GM12872 (cell line): ENCODE results near the gene VSIR.
A peak's percentile ranks its signal among the peaks of the same experiment; 100 is the strongest.

ENCODE experiments used
- CTCF ChIP-seq: IDR thresholded peaks from 3 replicates; pipeline ENCODE4 v1.5.1; 2011; ENCODE audit warnings: low read depth, mild to moderate bottlenecking, low read length, moderate library complexity; ENCODE audit not compliant: insufficient read depth

VSIR gene

GRCh38 chr10:71706216-71707121 lies 66.9 kb downstream of the VSIR start:
- TF ChIP-seq CTCF = no peak

GRCh38 chr10:71705582-71705981 lies 67.7 kb downstream of the VSIR start:
- TF ChIP-seq CTCF = no peak

DNA sequence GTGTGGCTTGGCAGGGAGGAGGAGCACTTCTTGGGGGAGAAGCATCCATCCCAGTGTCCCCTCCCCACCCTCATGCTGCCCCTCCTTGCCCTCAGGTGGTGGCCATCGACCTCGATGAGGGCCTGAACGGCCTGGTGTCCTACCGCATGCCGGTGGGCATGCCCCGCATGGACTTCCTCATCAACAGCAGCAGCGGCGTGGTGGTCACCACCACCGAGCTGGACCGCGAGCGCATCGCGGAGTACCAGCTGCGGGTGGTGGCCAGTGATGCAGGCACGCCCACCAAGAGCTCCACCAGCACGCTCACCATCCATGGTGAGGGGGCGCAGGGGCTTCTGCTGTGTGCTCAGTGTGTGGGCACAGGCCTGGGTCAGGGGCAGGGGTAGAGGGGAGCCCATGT lies 68.5 kb downstream of the VSIR start:
- no peak for TF ChIP-seq CTCF

DNA sequence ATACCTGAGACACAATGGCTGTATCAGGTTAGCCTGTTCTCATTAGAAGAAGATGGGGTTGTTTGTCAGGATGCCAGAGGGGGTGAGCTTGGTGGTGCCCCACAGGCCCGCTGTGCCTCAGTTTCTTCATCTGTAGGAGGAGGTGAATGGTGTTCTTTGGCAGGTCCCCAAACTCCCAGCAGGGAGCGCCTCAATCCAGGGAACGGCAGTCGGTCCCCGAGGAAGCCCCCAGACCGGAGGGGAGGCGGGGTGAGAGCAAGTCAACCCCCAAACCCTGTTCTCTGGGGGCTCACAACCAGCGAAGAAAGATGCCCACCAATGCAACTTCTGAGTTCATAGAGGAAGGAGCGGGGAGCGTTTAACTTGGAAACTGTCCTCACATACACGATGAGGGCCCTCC lies 69.7 kb downstream of the VSIR start:
- 0 out of 3 replicates have a peak, but pooled peaks have one; percentile 6 for TF ChIP-seq CTCF

DNA sequence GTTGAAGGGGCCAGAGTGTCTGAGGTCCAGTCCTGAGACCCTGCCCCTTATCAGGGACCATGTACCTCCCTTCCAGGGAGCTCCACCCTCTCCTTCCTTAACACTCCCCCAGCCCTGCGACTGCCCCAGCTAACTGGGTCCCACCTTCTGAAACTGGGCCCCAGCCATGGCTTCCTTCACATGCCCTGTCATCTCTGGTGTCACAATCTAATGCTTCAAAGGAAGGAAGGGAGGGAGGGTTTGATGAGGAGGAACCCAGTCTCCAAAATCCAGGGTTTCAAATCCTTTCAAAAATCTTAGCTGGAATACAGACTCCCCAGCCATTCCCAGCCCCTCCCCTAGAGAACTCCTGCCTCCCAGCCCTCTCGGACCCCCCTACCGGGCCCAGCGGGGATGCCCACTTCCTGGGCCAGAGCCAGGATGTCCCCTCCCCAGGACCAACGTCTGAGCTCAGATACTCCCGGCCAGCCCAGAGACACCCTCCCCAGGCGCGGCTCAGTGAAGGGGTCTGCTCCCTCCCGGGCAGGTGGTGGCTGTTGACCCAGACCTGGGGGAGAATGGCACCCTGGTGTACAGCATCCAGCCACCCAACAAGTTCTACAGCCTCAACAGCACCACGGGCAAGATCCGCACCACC lies 71.7 kb downstream of the VSIR start:
- no peak for TF ChIP-seq CTCF

DNA sequence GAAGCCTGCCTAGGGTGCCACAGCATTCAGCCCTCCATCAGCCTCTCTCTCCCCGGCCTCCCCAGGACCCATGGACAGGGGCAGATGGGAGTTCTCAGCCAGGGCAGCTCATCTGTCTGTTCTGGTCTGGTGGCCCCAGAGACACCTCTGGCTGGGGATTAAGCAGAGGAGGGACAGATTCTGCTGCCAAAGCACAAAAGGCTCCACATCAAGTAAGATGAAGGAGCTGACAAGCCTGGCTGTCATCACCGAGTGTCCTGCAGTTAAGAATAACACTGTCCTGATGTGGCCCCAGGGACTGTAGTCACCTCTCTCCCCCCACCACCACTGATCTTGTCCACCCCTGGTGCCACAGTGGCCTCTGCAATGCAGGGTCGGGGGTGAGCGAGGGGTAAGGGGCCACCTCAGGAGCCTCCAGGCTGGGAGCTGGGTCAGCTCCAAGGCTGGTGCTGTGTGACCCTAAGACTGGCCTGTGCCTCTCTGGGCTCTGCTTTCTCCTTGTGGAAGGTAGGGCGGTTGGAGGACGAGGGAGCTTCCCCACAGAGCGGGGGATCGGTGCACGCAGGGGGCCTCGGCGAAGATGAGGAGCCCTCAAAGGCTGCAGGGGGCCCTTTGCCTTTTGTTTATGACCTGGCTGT lies 72.5 kb downstream of the VSIR start:
- TF ChIP-seq CTCF = no peak

GRCh38 chr10:71698737-71699136 lies 74.6 kb downstream of the VSIR start:
- TF ChIP-seq CTCF = no peak
